ENCODE measurements around the gene SFMBT1.
"Not testable (repeated sequence)": the region's sequence is repeated elsewhere in the genome, so short reads cannot be mapped to it uniquely, and the experiment has no call there.

The SFMBT1 gene

DNA sequence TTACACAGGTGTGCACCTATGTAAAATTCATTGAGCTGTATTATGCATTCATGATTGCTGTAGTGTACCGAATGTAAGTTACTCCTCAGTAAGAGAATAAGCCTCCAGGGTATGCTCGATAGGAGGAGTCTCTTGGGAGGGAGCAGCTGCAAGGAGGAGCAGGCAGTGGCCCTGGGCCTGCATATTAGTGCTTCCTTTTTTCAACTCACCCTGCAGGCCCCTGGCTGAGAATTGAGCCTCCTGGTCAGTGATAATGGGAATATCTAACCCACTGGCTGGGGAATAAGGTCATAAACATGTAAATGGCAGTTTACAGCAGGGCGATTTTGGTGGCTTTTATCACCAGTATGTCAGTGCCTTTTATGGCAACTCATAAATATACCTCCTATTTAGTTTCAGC, 21.7 kb upstream of the SFMBT1 start:
- no peak for DNase-seq (ENCODE audit: low read depth)
- no peak for TF ChIP-seq CTCF (IDR thresholded peaks at IDR 0.05; ENCODE audit: control insufficient read depth, insufficient read depth, low read depth, low read length, missing control alignments)
- H3K4me3 ChIP-seq (ENCODE audit: control insufficient read depth, low read depth, low read length), result no peak overlapping the region

DNA sequence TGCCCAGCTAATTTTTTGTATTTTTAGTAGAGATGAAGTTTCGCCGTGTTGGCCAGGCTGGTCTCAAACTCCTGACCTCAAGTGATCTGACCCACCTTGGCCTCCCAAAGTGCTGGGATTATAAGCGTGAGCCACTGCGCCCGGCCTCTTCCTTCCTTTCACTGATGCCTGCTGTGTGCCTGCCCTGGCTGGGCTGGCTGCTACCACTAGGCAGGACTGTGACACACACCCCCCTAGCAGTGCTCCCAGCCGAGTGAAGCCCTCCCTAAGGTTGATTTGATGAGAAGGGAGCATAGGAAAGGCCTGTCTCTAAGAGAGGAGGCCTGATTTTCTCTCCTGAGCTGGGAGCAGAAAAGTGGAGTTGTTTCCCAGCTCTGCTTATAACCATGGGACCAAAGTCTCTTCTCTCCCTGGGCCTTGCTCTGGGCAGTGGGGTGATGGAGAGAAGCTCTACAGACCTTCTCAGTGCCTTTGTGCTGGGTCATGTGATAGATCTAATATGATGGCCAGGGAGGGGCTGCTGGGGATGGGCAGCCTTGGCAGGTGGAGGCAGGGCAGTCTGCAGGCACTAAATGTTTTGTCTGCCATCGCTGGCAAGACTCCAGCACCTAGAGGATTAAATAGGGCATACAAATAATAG, 20.1 kb upstream of the SFMBT1 start:
- TF ChIP-seq CTCF (IDR thresholded peaks at IDR 0.05; ENCODE audit: control insufficient read depth, insufficient read depth, low read depth, low read length, missing control alignments), result no peak
- no peak for DNase-seq (ENCODE audit: low read depth)
- H3K4me3 ChIP-seq (ENCODE audit: control insufficient read depth, low read depth, low read length), result no peak overlapping the region

DNA sequence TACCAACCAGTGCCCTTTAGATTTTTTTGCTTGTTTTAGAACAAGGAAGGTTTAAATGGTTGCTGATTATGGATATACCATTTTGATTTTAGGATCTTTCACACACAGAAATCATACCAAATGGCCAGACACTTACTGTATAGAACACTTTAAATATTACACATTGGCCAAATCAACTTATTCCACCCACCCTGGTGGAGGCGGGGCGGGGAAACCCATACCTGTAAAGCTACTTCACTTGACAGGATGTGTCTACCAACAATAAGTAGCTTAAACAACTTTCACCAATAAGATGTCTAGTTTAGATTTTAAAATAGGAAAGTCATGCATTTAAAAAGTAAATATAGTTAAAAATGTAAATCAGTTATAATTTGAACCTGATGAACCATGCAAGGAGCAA, 17.0 kb upstream of the SFMBT1 start:
- DNase-seq (ENCODE audit: low read depth), result no peak
- H3K4me3 ChIP-seq (ENCODE audit: control insufficient read depth, low read depth, low read length), result no peak overlapping the region
- no peak for TF ChIP-seq CTCF (IDR thresholded peaks at IDR 0.05; ENCODE audit: control insufficient read depth, insufficient read depth, low read depth, low read length, missing control alignments)

- no peak for DNase-seq (ENCODE audit: low read depth)
- TF ChIP-seq CTCF (IDR thresholded peaks at IDR 0.05; ENCODE audit: control insufficient read depth, insufficient read depth, low read depth, low read length, missing control alignments), result peak; percentile 42
- no peak overlapping the region for H3K4me3 ChIP-seq (ENCODE audit: control insufficient read depth, low read depth, low read length)
Measured at GRCh38 chr3:53056442-53056841, 10.6 kb upstream of the SFMBT1 start.

GRCh38 chr3:53054233-53054632, 8.4 kb upstream of the SFMBT1 start:
- not testable (repeated sequence) for H3K4me3 ChIP-seq (ENCODE audit: control insufficient read depth, low read depth, low read length); DNase-seq (ENCODE audit: low read depth)

- TF ChIP-seq CTCF (IDR thresholded peaks at IDR 0.05; ENCODE audit: control insufficient read depth, insufficient read depth, low read depth, low read length, missing control alignments), result no peak
- H3K4me3 ChIP-seq (ENCODE audit: control insufficient read depth, low read depth, low read length), result no peak overlapping the region
- DNase-seq (ENCODE audit: low read depth), result no peak
Measured at GRCh38 chr3:53051929-53052328, 6.1 kb upstream of the SFMBT1 start.

DNA sequence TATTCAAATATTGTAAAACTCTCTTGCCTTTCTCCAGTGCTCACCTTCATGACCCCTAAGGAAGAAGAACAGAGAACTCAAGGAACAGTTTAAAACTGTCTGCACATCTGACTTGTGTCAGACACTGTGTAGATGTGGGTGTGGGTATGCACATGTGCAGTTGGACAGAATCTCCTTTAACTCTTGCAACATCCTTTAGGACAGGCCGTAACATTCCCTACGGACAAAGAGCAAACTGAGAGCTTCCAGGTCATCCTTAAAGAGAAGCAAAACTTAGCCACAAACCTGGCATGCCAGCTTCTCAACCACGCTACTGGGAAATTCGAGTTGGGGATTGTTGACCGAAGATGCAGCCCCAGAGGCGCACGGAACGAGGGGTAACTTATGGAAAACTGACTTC, 4.1 kb upstream of the SFMBT1 start:
- no peak for TF ChIP-seq CTCF (IDR thresholded peaks at IDR 0.05; ENCODE audit: control insufficient read depth, insufficient read depth, low read depth, low read length, missing control alignments)
- DNase-seq (ENCODE audit: low read depth), result no peak
- H3K4me3 ChIP-seq (ENCODE audit: control insufficient read depth, low read depth, low read length), result no peak overlapping the region

Data from AG09309 (cell line).